CD4-positive, alpha-beta T cell (primary cell): ENCODE data around the gene TMEM141. TPM values are rescaled to one million over a fixed set of nuclear protein-coding genes. Genes with fewer than 3 reads are reported as not detected.
A peak's percentile ranks its signal among the peaks of the same experiment; 100 is the strongest.

Experiments
- ATAC-seq: fragments of 200-7000 bp; cut with Tn5 transposase; one replicate; pipeline ENCODE4 v1.10.0; 2022; ENCODE audit warnings: mild to moderate bottlenecking; ENCODE audit not compliant: poor library complexity
- CTCF ChIA-PET: fragments of 350-600 bp; sonication (Branson Sonifier 250); formaldehyde crosslinking; loops from one replicate; lab custom pipeline; 2021; ENCODE audit warnings: antibody characterized with exemption, inconsistent platforms; lab: Charles Lee
- POLR2A ChIA-PET: fragments of 350-600 bp; sonication (Branson Sonifier 250); formaldehyde crosslinking; loops from one replicate; lab custom pipeline; 2021; ENCODE audit warnings: antibody characterized with exemption, inconsistent platforms; lab: Charles Lee
- DNase-seq, 14 experiments: peaks; one replicate each; pipeline ENCODE4 v3.0.0-alpha.2; 2013 to 2020; ENCODE audit warnings: mixed read lengths in 2 of 14
- H3K27ac ChIP-seq, 2 donors: one replicate each; pipeline versions ENCODE4 v1.5.1 to v1.7.0; 2013; ENCODE audit warnings: low read length in 2 of 2, low read depth in 1 of 2, mild to moderate bottlenecking in 1 of 2
- H3K27me3 ChIP-seq, 2 experiments: 1 replicate in 1 of 2; 2 replicates in 1 of 2; pipeline versions ENCODE4 v1.6.1 to v1.7.0; 2013; ENCODE audit warnings: low read length in 2 of 2, control low read depth in 1 of 2, mild to moderate bottlenecking in 1 of 2, moderate library complexity in 1 of 2; ENCODE audit not compliant: insufficient read depth in 2 of 2, control insufficient read depth in 1 of 2
- H3K36me3 ChIP-seq: one replicate; pipeline ENCODE4 v1.6.1; 2013; ENCODE audit warnings: low read length, control low read depth; ENCODE audit not compliant: insufficient read depth
- H3K4me1 ChIP-seq: one replicate; pipeline ENCODE4 v1.6.1; 2013; ENCODE audit warnings: low read length, control low read depth; ENCODE audit not compliant: insufficient read depth
- H3K4me3 ChIP-seq: one replicate; pipeline ENCODE4 v1.5.1; 2013; ENCODE audit warnings: mild to moderate bottlenecking, low read length, moderate library complexity
- H3K9me3 ChIP-seq, 2 experiments: 1 replicate in 1 of 2; 2 replicates in 1 of 2; pipeline versions ENCODE4 v1.6.1 to v1.7.0; 2013; ENCODE audit warnings: low read length in 2 of 2, mild to moderate bottlenecking in 2 of 2, control low read depth in 1 of 2, moderate library complexity in 1 of 2; ENCODE audit not compliant: control insufficient read depth in 1 of 2, insufficient read depth in 1 of 2
- H3K27ac Mint-ChIP-seq: one replicate; pipeline ENCODE4 v1.8.0; 2020; ENCODE audit warnings: mixed read lengths
- H3K27me3 Mint-ChIP-seq: one replicate; pipeline ENCODE4 v1.8.0; 2021; ENCODE audit warnings: mixed read lengths
- H3K36me3 Mint-ChIP-seq: one replicate; pipeline ENCODE4 v1.8.0; 2021; ENCODE audit warnings: low read depth, mixed read lengths
- H3K4me1 Mint-ChIP-seq: one replicate; pipeline ENCODE4 v1.8.0; 2021; ENCODE audit warnings: low read depth, mixed read lengths
- H3K4me3 Mint-ChIP-seq: one replicate; pipeline ENCODE4 v1.8.0; 2020; ENCODE audit warnings: mild to moderate bottlenecking, mixed read lengths
- H3K9me3 Mint-ChIP-seq: one replicate; pipeline ENCODE4 v1.8.0; 2020; ENCODE audit warnings: mixed read lengths
- intact Hi-C, 2 experiments: fragments of 100-400 bp; cut with DNase I in 1 of 2; cut with micrococcal nuclease in 1 of 2; formaldehyde crosslinking; loops; one replicate each; pipeline versions ENCODE4 v1.15.1 to v1.9.0; 2023 to 2025; cut with DNase I, micrococcal nuclease
- total RNA-seq, 174 experiments: library from RNA in 2 of 174; stranded (reverse) in 2 of 174; gene quantifications; one replicate each; pipeline ENCODE4 v1.2.3 and lab custom pipeline; 2021 to 2026
- TF ChIP-seq, protein P1 (sequence below): fragments of 200-600 bp; IDR thresholded peaks from one replicate; pipeline ENCODE4 v1.8.0; 2022; ENCODE audit warnings: antibody characterized with exemption, mild to moderate bottlenecking

Gene TMEM141
- total RNA-seq, 2 experiments from 2014 or later = 14.6 to 17.1 TPM

DNA sequence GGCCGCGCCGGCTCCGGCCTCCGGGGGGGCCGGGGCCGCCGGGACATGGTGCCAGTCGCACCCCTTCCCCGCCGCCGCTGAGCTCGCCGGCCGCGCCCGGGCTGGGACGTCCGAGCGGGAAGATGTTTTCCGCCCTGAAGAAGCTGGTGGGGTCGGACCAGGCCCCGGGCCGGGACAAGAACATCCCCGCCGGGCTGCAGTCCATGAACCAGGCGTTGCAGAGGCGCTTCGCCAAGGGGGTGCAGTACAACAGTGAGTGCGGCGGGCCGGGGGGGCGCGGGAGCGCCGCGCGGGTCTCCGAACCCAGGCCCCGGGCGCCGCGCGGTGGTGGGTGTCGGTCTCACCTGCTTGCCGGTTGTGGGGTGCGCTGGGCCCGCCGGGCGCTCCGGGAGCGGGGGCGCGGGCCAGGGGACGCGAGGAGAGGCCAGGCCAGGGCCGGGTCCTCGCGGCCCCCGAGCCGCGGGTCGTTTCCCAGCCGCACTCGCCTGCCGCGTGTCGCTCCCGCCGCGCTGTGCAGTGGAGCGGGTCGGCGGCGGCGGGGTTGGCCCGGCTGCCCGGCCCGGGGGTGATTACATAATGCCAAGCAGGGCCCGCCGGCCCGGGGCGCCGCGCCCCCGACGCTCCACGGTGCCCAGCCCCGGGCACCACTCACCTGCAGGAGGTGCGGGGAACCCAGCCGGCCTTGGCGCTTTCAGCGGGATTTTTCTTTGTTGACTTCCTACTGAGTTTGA lies 17.1 kb downstream of the TMEM141 start:
- Mint-ChIP-seq H3K9me3 (no peaks in the 10 kb centered on the region), H3K36me3 (peaks cover 23% of the 10 kb centered on the region), H3K27me3 (no peaks in the 10 kb centered on the region), H3K4me1 (peaks cover 44% of the 10 kb centered on the region), H3K27ac (peak overlapping the region; percentile 41), H3K4me3 (peak overlapping the region; percentile 86)
- ATAC-seq = peak; percentile 54
- Histone ChIP-seq H3K27me3 (no peaks in the 10 kb centered on the region), H3K27ac (no peak overlapping the region), H3K4me3 (peak overlapping the region; percentile 62), H3K9me3 (no peaks in the 10 kb centered on the region), H3K36me3 (peaks cover 10% of the 10 kb centered on the region), H3K4me1 (peaks cover 56% of the 10 kb centered on the region)
- POLR2A ChIA-PET = interaction anchor here (0.6 to 3.9 kb wide), 12 partner anchors 9 to 432 kb away, joined by 3 to 30 read pairs (median 4); partner anchors contain the start of genes AJM1, EDF1, TMEM141 and TRAF2
- DNase-seq = peak in 13 of 14 experiments; percentile 36 to 75 (median 44)
- TF ChIP-seq, protein P1, sequence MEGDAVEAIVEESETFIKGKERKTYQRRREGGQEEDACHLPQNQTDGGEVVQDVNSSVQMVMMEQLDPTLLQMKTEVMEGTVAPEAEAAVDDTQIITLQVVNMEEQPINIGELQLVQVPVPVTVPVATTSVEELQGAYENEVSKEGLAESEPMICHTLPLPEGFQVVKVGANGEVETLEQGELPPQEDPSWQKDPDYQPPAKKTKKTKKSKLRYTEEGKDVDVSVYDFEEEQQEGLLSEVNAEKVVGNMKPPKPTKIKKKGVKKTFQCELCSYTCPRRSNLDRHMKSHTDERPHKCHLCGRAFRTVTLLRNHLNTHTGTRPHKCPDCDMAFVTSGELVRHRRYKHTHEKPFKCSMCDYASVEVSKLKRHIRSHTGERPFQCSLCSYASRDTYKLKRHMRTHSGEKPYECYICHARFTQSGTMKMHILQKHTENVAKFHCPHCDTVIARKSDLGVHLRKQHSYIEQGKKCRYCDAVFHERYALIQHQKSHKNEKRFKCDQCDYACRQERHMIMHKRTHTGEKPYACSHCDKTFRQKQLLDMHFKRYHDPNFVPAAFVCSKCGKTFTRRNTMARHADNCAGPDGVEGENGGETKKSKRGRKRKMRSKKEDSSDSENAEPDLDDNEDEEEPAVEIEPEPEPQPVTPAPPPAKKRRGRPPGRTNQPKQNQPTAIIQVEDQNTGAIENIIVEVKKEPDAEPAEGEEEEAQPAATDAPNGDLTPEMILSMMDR = no peak
- CTCF ChIA-PET = interaction anchor here (1.2 to 3.8 kb wide), 3 partner anchors 16 to 34 kb away, joined by 3 to 18 read pairs (median 6); partner anchors contain the start of genes AJM1 and TMEM141
- intact Hi-C loops = loop anchor here (2.0 to 10.0 kb wide), 5 partner anchors 33 to 403 kb away; partner anchors contain the start of genes PHPT1 (in 1 of the 2), SNAPC4 (in 1 of the 2) and TRAF2 (in 1 of the 2)

DNA sequence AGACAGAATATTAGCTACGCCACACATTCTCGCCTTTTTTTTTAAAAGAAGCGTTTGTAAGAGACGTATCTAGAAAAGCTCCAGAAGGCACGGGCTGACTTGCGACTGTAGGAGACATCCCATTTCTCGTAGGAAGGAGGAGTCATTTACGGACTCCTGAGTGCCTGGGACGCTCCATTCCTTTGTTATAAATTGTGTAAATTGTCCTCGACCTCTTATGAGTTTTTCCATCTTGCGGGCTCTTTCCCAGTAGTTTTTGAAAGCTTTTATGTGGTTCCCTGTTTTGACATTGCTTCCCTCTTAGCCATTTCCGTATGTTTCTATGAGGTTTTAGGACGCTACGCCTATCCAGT lies 17.6 kb downstream of the TMEM141 start:
- H3K27me3 ChIP-seq = no peaks in the 10 kb centered on the region

DNA sequence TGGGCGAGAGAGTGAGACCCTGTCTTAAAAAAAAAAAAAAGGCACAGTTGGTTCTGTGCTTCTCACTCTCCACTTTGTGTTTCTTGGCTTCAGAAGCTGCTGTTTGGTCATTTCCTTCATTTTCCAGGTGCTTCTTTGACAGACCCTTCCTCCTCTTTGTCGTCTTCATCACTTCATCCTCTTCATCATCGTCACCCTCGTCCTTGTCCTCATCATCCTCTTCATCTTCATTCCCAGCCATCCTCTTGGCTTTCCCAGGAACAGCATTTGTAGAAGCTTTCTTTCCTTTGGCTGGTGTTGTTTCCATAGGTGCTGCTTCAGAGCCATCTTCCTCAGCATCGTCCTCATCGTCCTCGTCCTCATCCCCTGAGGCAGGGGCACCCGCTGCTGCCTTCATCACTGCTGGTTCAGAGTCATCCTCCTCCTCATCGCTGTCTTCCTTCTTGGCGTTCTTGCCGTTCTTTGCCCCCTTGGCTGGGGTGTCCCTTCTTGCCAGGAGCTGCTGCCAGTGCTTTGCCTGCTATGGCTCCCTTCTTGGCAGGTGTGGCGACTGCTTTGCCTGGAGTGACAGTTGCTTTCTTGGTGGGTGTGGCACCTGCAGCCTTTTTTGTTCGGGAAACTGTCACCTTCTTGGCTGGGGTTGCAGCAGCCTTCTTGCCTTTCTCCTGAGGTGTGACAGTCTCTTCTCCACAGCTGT lies 23.7 kb downstream of the TMEM141 start:
- TF ChIP-seq, protein P1 = no peak
- Mint-ChIP-seq H3K27me3 (no peaks in the 10 kb centered on the region), H3K27ac (no peak overlapping the region), H3K4me3 (peak overlapping the region; percentile 62), H3K36me3 (peaks cover 39% of the 10 kb centered on the region), H3K4me1 (peaks cover 28% of the 10 kb centered on the region), H3K9me3 (no peaks in the 10 kb centered on the region)
- Histone ChIP-seq H3K27me3 (no peaks in the 10 kb centered on the region), H3K4me1 (peaks cover 26% of the 10 kb centered on the region), H3K27ac (no peak overlapping the region), H3K4me3 (no peak overlapping the region), H3K9me3 (no peaks in the 10 kb centered on the region), H3K36me3 (peaks cover 18% of the 10 kb centered on the region)
- no peak for DNase-seq
- intact Hi-C loops = no loop called here
- POLR2A ChIA-PET = no interaction called here
- ATAC-seq = no peak
- CTCF ChIA-PET = no interaction called here

More for the DNA sequence above, 17.6 kb downstream of the TMEM141 start:
- no peaks in the 10 kb centered on the region for H3K27me3 Mint-ChIP-seq
- Histone ChIP-seq H3K36me3 (peaks cover 10% of the 10 kb centered on the region), H3K4me1 (peaks cover 56% of the 10 kb centered on the region), H3K9me3 (no peaks in the 10 kb centered on the region), H3K4me3 (peak overlapping the region; percentile 62), H3K27ac (no peak overlapping the region)
- peak overlapping the region; percentile 41 for H3K27ac Mint-ChIP-seq
- peak overlapping the region; percentile 67 for H3K4me3 Mint-ChIP-seq
- intact Hi-C loops = loop anchor here (2.0 to 10.0 kb wide), 5 partner anchors 32 to 404 kb away; partner anchors contain the start of genes PHPT1 (in 1 of the 2), SNAPC4 (in 1 of the 2) and TRAF2 (in 1 of the 2)
- peaks cover 26% of the 10 kb centered on the region for H3K36me3 Mint-ChIP-seq
- H3K4me1 Mint-ChIP-seq = peaks cover 45% of the 10 kb centered on the region
- H3K9me3 Mint-ChIP-seq = no peaks in the 10 kb centered on the region
- TF ChIP-seq, protein P1 = no peak
- DNase-seq (no peak), ATAC-seq (no peak)
- CTCF ChIA-PET = interaction anchor here (3.8 kb wide), 1 partner anchor 34 kb away, joined by 18 read pairs; the partner anchor contains the start of gene AJM1
- POLR2A ChIA-PET = interaction anchor here (0.6 to 3.9 kb wide), 8 partner anchors 10 to 432 kb away, joined by 3 to 30 read pairs (median 8); partner anchors contain the start of genes AJM1, EDF1, TMEM141 and TRAF2
